Mucosa of descending colon (tissue), 3 donors: ENCODE measurements around the gene NSUN7. TPM values are rescaled to one million over a fixed set of nuclear protein-coding genes. Genes with fewer than 3 reads are reported as not detected.
A peak's percentile ranks its signal among the peaks of the same experiment; 100 is the strongest.

Experiments
- ATAC-seq: fragments of 200-7000 bp; cut with Tn5 transposase; one replicate; pipeline ENCODE4 v1.9.1; 2020; ENCODE audit warnings: mild to moderate bottlenecking, moderate library complexity
- DNase-seq, 3 donors: peaks; one replicate each; pipeline ENCODE4 v3.0.0-alpha.2; 2020
- H3K36me3 ChIP-seq: fragments of 200-600 bp; one replicate; pipeline ENCODE4 v1.8.0; 2021; ENCODE audit warnings: low read depth, mild to moderate bottlenecking
- H3K4me1 ChIP-seq: fragments of 200-600 bp; one replicate; pipeline ENCODE4 v1.8.0; 2021; ENCODE audit warnings: low read depth, mild to moderate bottlenecking
- H3K4me3 ChIP-seq: fragments of 200-600 bp; one replicate; pipeline ENCODE4 v1.8.0; 2021; ENCODE audit warnings: mild to moderate bottlenecking
- H3K9me3 ChIP-seq: fragments of 200-600 bp; one replicate; pipeline ENCODE4 v1.8.0; 2021; ENCODE audit warnings: mild to moderate bottlenecking
- CTCF ChIP-seq: fragments of 200-600 bp; IDR thresholded peaks from one replicate; pipeline ENCODE4 v1.8.0; 2022; ENCODE audit warnings: antibody characterized with exemption, mild to moderate bottlenecking
- intact Hi-C, 2 donors: fragments of 100-400 bp; cut with DNase I in 1 of 2; cut with micrococcal nuclease in 1 of 2; formaldehyde crosslinking; loops; one replicate each; pipeline versions ENCODE4 v1.11.0 to v1.11.1; 2022; cut with DNase I, micrococcal nuclease
- total RNA-seq, 3 donors: library from RNA; stranded (reverse); fragmentation: NEBNext Ultra II Directional in 2 of 3; extraction: Animal tissue kit (Norgen Biotek cat#: 25700) in 2 of 3; gene quantifications; one replicate each; pipeline versions ENCODE4 v1.2.1 to v1.2.4, GENCODE V29; 2021 to 2023
- donor health status: DM: no; HTN: no; CAD: no; lungs with moderate emphysema.
- donor health status: DM: no; HTN: no; CAD: no.
- donor health status: DM: no; HTN: yes; CAD: no.

NSUN7 gene
- total RNA-seq, 3 donors from 2014 or later: 5.6 to 18.1 (median 11.7) TPM

GRCh38 chr4:40842725-40843423 is 93.1 kb downstream of the NSUN7 start:
- DNase-seq (no peak), ATAC-seq (no peak)
- Histone ChIP-seq H3K4me3 (no peak overlapping the region), H3K4me1 (no peaks in the 10 kb centered on the region), H3K9me3 (no peaks in the 10 kb centered on the region), H3K36me3 (no peaks in the 10 kb centered on the region)
- TF ChIP-seq CTCF: no peak
- intact Hi-C loops: no loop called here

GRCh38 chr4:40843696-40844095 is 93.9 kb downstream of the NSUN7 start:
- DNase-seq: peak in 1 of 3 donors; percentile 14
- Histone ChIP-seq H3K4me3 (no peak overlapping the region), H3K9me3 (no peaks in the 10 kb centered on the region), H3K36me3 (no peaks in the 10 kb centered on the region), H3K4me1 (no peaks in the 10 kb centered on the region)
- intact Hi-C loops: no loop called here
- peak; percentile 39 for ATAC-seq
- TF ChIP-seq CTCF: no peak

GRCh38 chr4:40844261-40844660 is 94.5 kb downstream of the NSUN7 start:
- no peaks in the 10 kb centered on the region for H3K36me3 ChIP-seq
- intact Hi-C loops: no loop called here
- ATAC-seq: no peak
- no peak overlapping the region for H3K4me3 ChIP-seq
- H3K4me1 ChIP-seq: no peaks in the 10 kb centered on the region
- TF ChIP-seq CTCF: no peak
- no peaks in the 10 kb centered on the region for H3K9me3 ChIP-seq
- no peak for DNase-seq

GRCh38 chr4:40845154-40845835 is 95.5 kb downstream of the NSUN7 start:
- Histone ChIP-seq H3K4me1 (no peaks in the 10 kb centered on the region), H3K36me3 (no peaks in the 10 kb centered on the region), H3K9me3 (no peaks in the 10 kb centered on the region), H3K4me3 (no peak overlapping the region)
- DNase-seq (no peak), ATAC-seq (no peak)
- intact Hi-C loops: no loop called here
- no peak for TF ChIP-seq CTCF

GRCh38 chr4:40846532-40846931 is 96.8 kb downstream of the NSUN7 start:
- H3K9me3 ChIP-seq: no peaks in the 10 kb centered on the region
- no peaks in the 10 kb centered on the region for H3K4me1 ChIP-seq
- DNase-seq (no peak), ATAC-seq (no peak)
- intact Hi-C loops: no loop called here
- H3K4me3 ChIP-seq: no peak overlapping the region
- no peaks in the 10 kb centered on the region for H3K36me3 ChIP-seq
- no peak for TF ChIP-seq CTCF
